SK-N-SH (cell line): ENCODE results near the gene ARHGAP45. TPM values are rescaled to one million over a fixed set of nuclear protein-coding genes. Genes with fewer than 3 reads are reported as not detected.

Experiments
- CTCF ChIA-PET: fragments of 300-600, 350-600 bp; formaldehyde crosslinking; extraction: SDS; loops from one replicate; lab custom pipeline; 2021; lab: Yijun Ruan, JAX
- POLR2A ChIA-PET: fragments of 350-600 bp; sonication (Branson Sonifier 250); formaldehyde crosslinking; extraction: SDS; loops from one replicate; lab custom pipeline; 2020; ENCODE audit warnings: antibody characterized with exemption, inconsistent platforms; lab: Yijun Ruan, JAX
- DNase-seq: peaks from one replicate; pipeline ENCODE4 v3.0.0; 2012
- H2AFZ ChIP-seq: fragments of 200-600 bp; sonication (generic); 2 replicates; pipeline ENCODE4 v1.8.1; 2016; ENCODE audit warnings: antibody characterized with exemption, mild to moderate bottlenecking, low read depth
- H3F3A ChIP-seq: fragments of 200-600 bp; sonication (generic); replicated peaks from 2 replicates; pipeline ENCODE3; 2016; ENCODE audit warnings: antibody characterized with exemption, mild to moderate bottlenecking; ENCODE audit not compliant: insufficient read depth
- H3K27ac ChIP-seq, 2 experiments: fragments of 200-500 bp in 1 of 2; fragments of 200-600 bp in 1 of 2; sonication (Bioruptor generic) in 1 of 2; sonication (generic), shearing (Covaris generic) in 1 of 2; 2 replicates each; pipeline versions ENCODE4 v1.5.1 to v1.6.1; 2014 to 2016; ENCODE audit warnings: low read depth in 2 of 2, inconsistent platforms in 1 of 2, low read length in 1 of 2, mild to moderate bottlenecking in 1 of 2, mixed read lengths in 1 of 2
- H3K27me3 ChIP-seq: fragments of 200-600 bp; sonication (generic), shearing (Covaris generic); 2 replicates; pipeline ENCODE4 v1.6.1; 2016; ENCODE audit warnings: mixed run types; ENCODE audit not compliant: insufficient read depth
- H3K36me3 ChIP-seq, 2 experiments: fragments of 200-500 bp in 1 of 2; fragments of 200-600 bp in 1 of 2; sonication (Bioruptor generic) in 1 of 2; sonication (generic) in 1 of 2; replicated peaks in 1 of 2; 2 replicates each; pipeline versions ENCODE3 to v1.5.1; 2014 to 2016; ENCODE audit warnings: low read length in 1 of 2, mild to moderate bottlenecking in 1 of 2; ENCODE audit not compliant: insufficient read depth in 2 of 2, control insufficient read depth in 1 of 2
- H3K4me1 ChIP-seq, 2 experiments: fragments of 200-500 bp in 1 of 2; fragments of 200-600 bp in 1 of 2; sonication (Bioruptor generic) in 1 of 2; sonication (generic), shearing (Covaris generic) in 1 of 2; 2 replicates each; pipeline versions ENCODE4 v1.5.1 to v1.6.1; 2014 to 2016; ENCODE audit warnings: low read depth in 1 of 2, low read length in 1 of 2, mixed run types in 1 of 2; ENCODE audit not compliant: insufficient read depth in 2 of 2, control insufficient read depth in 1 of 2
- H3K4me2 ChIP-seq: fragments of 200-600 bp; sonication (generic), shearing (Covaris generic); 2 replicates; pipeline ENCODE4 v1.6.1; 2017; ENCODE audit warnings: mixed run types
- H3K4me3 ChIP-seq, 2 experiments: fragments of 200-500 bp in 1 of 2; fragments of 200-600 bp in 1 of 2; sonication (Bioruptor generic) in 1 of 2; sonication (generic), shearing (Covaris generic) in 1 of 2; 2 replicates each; pipeline versions ENCODE4 v1.5.1 to v1.8.1; 2014 to 2016; ENCODE audit warnings: low read depth in 2 of 2, inconsistent platforms in 1 of 2, low read length in 1 of 2, mild to moderate bottlenecking in 1 of 2, mixed read lengths in 1 of 2, moderate library complexity in 1 of 2
- H3K79me2 ChIP-seq: fragments of 200-600 bp; sonication (generic); 2 replicates; pipeline ENCODE4 v1.8.1; 2017; ENCODE audit warnings: mild to moderate bottlenecking; ENCODE audit not compliant: insufficient read depth
- H3K9ac ChIP-seq: fragments of 200-600 bp; sonication (generic); 2 replicates; pipeline ENCODE4 v1.6.1; 2017; ENCODE audit warnings: mixed run types
- H3K9me2 ChIP-seq: fragments of 200-600 bp; sonication (generic); 2 replicates; pipeline ENCODE4 v1.6.1; 2017; ENCODE audit warnings: mixed run types
- H3K9me3 ChIP-seq: fragments of 200-600 bp; sonication (generic); 2 replicates; pipeline ENCODE4 v1.6.1; 2017; ENCODE audit warnings: mixed run types, mild to moderate bottlenecking, moderate library complexity
- H4K20me1 ChIP-seq: fragments of 200-600 bp; sonication (generic); 2 replicates; pipeline ENCODE4 v1.6.1; 2017; ENCODE audit warnings: mild to moderate bottlenecking, mixed run types; ENCODE audit not compliant: insufficient read depth
- CHD2 ChIP-seq: fragments of 150-350 bp; IDR thresholded peaks from 2 replicates; pipeline ENCODE4 v1.6.1; 2018; ENCODE audit warnings: low read length; ENCODE audit not compliant: partially characterized antibody
- EP300 ChIP-seq, 2 experiments: IDR thresholded peaks; 2 replicates each; pipeline versions ENCODE4 v1.4.0 to v1.6.1; 2012; ENCODE audit warnings: borderline replicate concordance in 1 of 2, low read depth in 1 of 2, low read length in 1 of 2
- FOXM1 ChIP-seq: IDR thresholded peaks from 2 replicates; pipeline ENCODE4 v1.4.0; 2012; ENCODE audit warnings: low read depth, mild to moderate bottlenecking
- GATA2 ChIP-seq: sonication (generic); formaldehyde crosslinking; IDR thresholded peaks from 2 replicates; pipeline ENCODE4 v1.5.0; 2020; ENCODE audit warnings: mild to moderate bottlenecking, missing genetic modification reagents
- IRF3 ChIP-seq: fragments of 150-350 bp; IDR thresholded peaks from 2 replicates; pipeline ENCODE4 v1.6.1; 2016; ENCODE audit warnings: mild to moderate bottlenecking, low read depth, low read length
- JUND ChIP-seq: IDR thresholded peaks from 2 replicates; pipeline ENCODE4 v1.4.0; 2012
- NFIC ChIP-seq: IDR thresholded peaks from 2 replicates; pipeline ENCODE4 v1.4.0; 2012; ENCODE audit warnings: borderline replicate concordance
- POLR2AphosphoS5 ChIP-seq: IDR thresholded peaks from 2 replicates; pipeline ENCODE4 v1.6.1; 2012; ENCODE audit warnings: low read depth, low read length
- REST ChIP-seq: IDR thresholded peaks from 2 replicates; pipeline ENCODE4 v1.6.1; 2012; ENCODE audit warnings: mild to moderate bottlenecking, low read depth, low read length, moderate library complexity
- SMC3 ChIP-seq: IDR thresholded peaks from 2 replicates; pipeline ENCODE4 v1.6.1; 2012; ENCODE audit warnings: low read depth, low read length, improper control_type of control experiment
- TAF1 ChIP-seq: IDR thresholded peaks from 2 replicates; pipeline ENCODE4 v1.6.1; 2012; ENCODE audit warnings: low read depth, mild to moderate bottlenecking, low read length, moderate library complexity, borderline replicate concordance
- TCF12 ChIP-seq: IDR thresholded peaks from 2 replicates; pipeline ENCODE4 v1.4.0; 2012
- YY1 ChIP-seq: IDR thresholded peaks from 2 replicates; pipeline ENCODE4 v1.4.0; 2012; ENCODE audit warnings: low read depth, mild to moderate bottlenecking
- whole genome bisulfite sequencing: methylation state at CpG from one replicate; pipeline ENCODE4 v1.1.6; 2017; ENCODE audit warnings: low lambda C conversion rate; 5-methylcytosine and 5-hydroxymethylcytosine counted together
- polyA plus RNA-seq, 3 experiments: library from polyadenylated mRNA; depleted of rRNA; stranded (reverse); fragments of >200 nt; gene quantifications; 2 replicates each; pipeline ENCODE4 v1.2.3, GENCODE V29; 2012
- TF ChIP-seq, protein P1 (sequence below): fragments of 150-350 bp; IDR thresholded peaks from 2 replicates; pipeline ENCODE4 v1.6.1; 2017; ENCODE audit warnings: antibody characterized with exemption, low read length, low read depth, borderline replicate concordance
- TF ChIP-seq, protein P2 (sequence below): IDR thresholded peaks from 2 replicates; pipeline ENCODE4 v1.4.0; 2012; ENCODE audit warnings: low read depth, borderline replicate concordance

ARHGAP45 gene
- polyA plus RNA-seq, 1 of the 3 experiments (the other 2 are of a cell fraction) = 4.2 TPM

GRCh38 chr19:1097810-1098176 lies 30.8 kb downstream of the ARHGAP45 start:
- Histone ChIP-seq H3K9ac (no peak overlapping the region), H3K4me1 (peaks cover 20 to 23% of the 10 kb centered on the region in 2 experiments; a peak in 3 of 4 replicates), H3K9me3 (no peaks in the 10 kb centered on the region), H3K27ac (no peak overlapping the region), H3K4me3 (no peak overlapping the region), H3K9me2 (no peaks in the 10 kb centered on the region), H3K27me3 (no peaks in the 10 kb centered on the region), H3K79me2 (peaks cover 24% of the 10 kb centered on the region), H3K4me2 (no peak overlapping the region), H3F3A (peaks cover 30% of the 10 kb centered on the region), H4K20me1 (peaks cover 19% of the 10 kb centered on the region), H3K36me3 (no peaks in the 10 kb centered on the region), H2AFZ (no peak overlapping the region)
- 76% methylated on average over 7 of the region's 7 CpGs for WGBS
- no peak for DNase-seq
- ChIA-PET CTCF (interaction anchor here (1.1 to 1.8 kb wide), 3 partner anchors 15 to 124 kb away, joined by 4 to 10 read pairs (median 6); no protein-coding TSS in a partner anchor), POLR2A (no interaction called here)
- TF ChIP-seq, protein P1, sequence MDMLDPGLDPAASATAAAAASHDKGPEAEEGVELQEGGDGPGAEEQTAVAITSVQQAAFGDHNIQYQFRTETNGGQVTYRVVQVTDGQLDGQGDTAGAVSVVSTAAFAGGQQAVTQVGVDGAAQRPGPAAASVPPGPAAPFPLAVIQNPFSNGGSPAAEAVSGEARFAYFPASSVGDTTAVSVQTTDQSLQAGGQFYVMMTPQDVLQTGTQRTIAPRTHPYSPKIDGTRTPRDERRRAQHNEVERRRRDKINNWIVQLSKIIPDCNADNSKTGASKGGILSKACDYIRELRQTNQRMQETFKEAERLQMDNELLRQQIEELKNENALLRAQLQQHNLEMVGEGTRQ = no peak
- TF ChIP-seq NFIC (no peak), SMC3 (no peak), IRF3 (no peak), YY1 (no peak), EP300 (IDR thresholded peaks at IDR 0.05; ENCODE audit: borderline replicate concordance in 1 of 2, low read depth in 1 of 2, low read length in 1 of 2) (no peak), GATA2 (CRISPR knock-in tag) (no peak), TAF1 (no peak), POLR2AphosphoS5 (no peak), CHD2 (no peak), TCF12 (no peak), JUND (no peak), FOXM1 (no peak), REST (no peak)
- TF ChIP-seq, protein P2, sequence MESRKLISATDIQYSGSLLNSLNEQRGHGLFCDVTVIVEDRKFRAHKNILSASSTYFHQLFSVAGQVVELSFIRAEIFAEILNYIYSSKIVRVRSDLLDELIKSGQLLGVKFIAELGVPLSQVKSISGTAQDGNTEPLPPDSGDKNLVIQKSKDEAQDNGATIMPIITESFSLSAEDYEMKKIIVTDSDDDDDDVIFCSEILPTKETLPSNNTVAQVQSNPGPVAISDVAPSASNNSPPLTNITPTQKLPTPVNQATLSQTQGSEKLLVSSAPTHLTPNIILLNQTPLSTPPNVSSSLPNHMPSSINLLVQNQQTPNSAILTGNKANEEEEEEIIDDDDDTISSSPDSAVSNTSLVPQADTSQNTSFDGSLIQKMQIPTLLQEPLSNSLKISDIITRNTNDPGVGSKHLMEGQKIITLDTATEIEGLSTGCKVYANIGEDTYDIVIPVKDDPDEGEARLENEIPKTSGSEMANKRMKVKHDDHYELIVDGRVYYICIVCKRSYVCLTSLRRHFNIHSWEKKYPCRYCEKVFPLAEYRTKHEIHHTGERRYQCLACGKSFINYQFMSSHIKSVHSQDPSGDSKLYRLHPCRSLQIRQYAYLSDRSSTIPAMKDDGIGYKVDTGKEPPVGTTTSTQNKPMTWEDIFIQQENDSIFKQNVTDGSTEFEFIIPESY = no peak
